NT2/D1 (cell line): Measurements from ENCODE around the gene ABLIM2.

Source experiments
- SUZ12 ChIP-seq: IDR thresholded peaks from 2 replicates; pipeline ENCODE4 v1.6.1; 2011; ENCODE audit not compliant: insufficient read length, insufficient read depth; ENCODE audit errors: extremely low read depth
- YY1 ChIP-seq: IDR thresholded peaks from 2 replicates; pipeline ENCODE4 v1.6.1; 2011; ENCODE audit not compliant: insufficient read length, insufficient read depth
- ZNF274 ChIP-seq: IDR thresholded peaks from 2 replicates; pipeline ENCODE4 v1.6.1; 2011; ENCODE audit warnings: mild to moderate bottlenecking, low read depth, low read length

DNA sequence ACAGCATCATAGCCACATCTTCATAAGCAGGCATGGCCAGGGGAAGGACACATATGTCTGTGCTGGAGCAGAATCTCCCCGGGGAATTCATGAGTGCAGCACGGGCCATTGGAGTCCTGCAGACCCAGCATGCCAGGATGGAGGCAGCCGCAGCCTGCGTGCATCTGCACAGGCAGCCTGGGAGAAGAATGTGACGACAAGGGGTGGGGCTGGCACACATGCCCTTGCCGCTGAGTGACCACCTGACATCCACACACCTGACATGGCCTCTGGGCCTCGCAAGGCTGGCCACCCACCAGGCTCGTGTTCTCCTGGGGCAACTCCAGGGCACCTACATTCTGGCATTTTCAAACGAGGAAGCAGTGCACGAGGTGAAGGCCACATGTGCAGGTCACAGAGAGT lies 152.8 kb downstream of the ABLIM2 start:
- TF ChIP-seq YY1 (no peak), SUZ12 (no peak), ZNF274 (no peak)
